GM12874 (cell line): ENCODE data around the gene GRIA4.

ENCODE experiments used
- CTCF ChIP-seq: IDR thresholded peaks from 2 replicates; pipeline ENCODE4 v1.5.1; 2011; ENCODE audit warnings: low read depth, mild to moderate bottlenecking, control low read depth, low read length, moderate library complexity; ENCODE audit not compliant: insufficient read depth

Gene GRIA4

DNA sequence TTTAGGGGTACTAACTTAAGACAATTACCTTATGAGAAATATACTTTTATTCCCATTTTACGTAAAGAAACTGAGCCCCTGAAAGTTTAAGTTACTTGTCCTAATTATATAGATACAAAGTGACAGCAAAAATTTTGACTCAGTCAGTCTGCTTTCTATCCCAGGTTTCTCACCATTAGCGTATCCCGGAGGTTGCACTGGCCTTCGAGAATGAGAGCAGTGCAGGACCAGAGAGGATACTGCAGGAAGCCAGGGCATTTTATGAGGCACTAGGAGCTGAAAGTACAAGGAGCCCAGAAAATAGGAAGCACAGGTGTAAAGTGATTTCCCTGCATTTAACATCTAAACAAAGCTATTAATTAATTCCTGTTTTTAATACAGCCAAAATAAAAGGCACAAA, 55.4 kb downstream of the GRIA4 start:
- no peak for TF ChIP-seq CTCF

DNA sequence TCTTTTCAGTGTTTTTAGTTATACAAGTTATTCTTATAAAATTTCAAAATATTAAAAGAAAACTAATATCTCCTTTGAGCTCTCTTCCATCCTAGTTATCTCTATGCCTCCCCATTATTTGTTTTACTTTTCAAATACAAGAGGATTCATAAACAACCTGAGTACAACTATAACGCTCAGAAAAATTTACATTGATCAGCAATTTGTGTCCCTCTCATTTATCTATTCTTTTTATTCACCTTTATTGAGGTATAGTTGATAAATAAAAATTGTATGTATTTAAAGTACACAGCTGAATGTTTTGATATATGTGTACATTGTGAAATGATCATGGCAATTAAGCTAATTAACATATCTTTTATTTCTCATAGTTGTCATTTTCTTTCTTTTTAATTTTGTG, 57.6 kb downstream of the GRIA4 start:
- TF ChIP-seq CTCF = no peak

GRCh38 chr11:105670811-105671210, 60.9 kb downstream of the GRIA4 start:
- no peak for TF ChIP-seq CTCF

DNA sequence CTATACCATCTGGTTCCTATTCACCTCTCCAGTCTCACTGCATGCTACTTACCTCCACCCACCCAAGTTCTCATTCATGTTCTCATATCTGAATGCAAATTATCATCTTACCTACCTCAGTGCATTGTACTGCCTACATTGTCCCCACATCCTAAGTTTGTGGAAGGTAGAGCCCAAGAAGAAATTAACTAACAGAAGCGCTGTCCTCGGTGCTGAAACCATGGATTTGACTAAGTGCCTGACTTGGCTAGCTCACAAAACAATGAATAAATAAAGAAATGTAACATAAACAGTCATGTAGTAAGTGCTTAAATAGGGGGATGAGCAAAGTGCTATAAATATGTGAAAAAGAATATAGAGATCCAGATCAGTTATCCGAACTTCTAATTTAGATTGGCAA, 63.2 kb downstream of the GRIA4 start:
- TF ChIP-seq CTCF = no peak

DNA sequence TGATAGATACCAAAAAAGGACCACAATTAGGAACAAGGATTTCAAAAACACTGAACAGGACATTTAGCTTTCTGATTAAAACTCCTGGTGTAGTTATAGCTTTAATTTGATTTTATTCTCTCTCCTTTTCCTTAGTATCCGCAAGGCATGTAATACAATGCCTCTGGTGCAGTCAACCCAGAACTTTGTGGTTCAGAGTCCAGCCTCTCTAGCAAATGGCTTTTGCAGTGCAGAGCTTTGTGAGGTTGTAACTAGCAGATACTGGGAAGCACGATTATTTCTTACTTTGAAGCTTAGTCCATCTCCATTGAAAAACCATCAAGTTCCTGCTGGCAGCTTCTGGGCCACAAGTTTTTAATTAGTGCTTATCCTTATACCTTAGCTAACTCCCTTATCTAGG, 79.8 kb downstream of the GRIA4 start:
- TF ChIP-seq CTCF = no peak

DNA sequence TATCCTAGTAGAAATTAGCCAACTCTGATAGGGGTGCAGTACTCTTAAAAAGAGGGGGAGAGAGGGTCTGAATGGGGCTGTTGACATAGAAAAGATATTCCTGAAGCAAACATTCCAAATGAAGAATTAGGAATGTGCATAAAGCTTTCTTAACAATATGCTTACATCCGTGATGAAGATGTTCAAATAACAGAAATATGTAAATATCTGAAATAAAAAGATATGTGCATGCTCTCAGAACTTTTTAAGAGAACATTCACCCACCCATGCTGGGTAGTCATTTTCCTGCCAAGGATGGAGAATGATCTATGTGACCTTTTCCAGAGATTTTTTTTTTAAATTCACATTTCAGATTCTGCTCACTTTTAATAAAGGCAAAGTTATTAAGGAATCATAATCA, 80.6 kb downstream of the GRIA4 start:
- no peak for TF ChIP-seq CTCF

DNA sequence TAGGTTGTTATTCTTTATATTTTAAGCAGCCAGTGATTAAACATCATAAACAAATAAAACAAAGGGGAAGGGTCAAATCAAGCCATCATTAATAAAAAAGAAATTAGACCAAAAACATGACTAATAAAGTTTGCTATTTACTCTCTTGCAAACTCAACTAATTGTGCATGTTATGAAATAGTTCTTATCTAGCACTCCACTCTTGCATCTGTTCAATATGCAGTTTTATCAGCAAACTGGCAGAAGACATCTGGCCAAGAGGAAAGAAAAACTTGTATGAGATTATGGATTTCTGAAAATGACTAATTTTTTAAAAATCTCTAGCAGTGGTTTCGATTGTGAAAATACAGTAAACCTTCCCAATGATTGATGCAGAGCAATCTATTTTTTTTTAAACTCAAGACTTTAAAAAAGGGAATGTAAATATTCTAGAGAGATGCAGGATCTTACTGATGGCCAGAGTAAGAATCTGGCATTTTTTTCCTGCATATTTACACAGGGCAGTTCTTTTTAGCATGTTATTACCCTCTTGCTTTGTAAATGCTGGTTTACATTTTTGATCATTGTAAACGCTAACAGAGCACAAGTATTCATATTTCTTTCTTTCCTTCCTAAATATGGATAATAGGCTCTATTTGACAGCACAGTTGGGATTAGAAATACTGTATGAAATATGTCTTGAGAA, 83.3 kb downstream of the GRIA4 start:
- TF ChIP-seq CTCF = no peak
